SK-N-SH treated with all-trans-retinoic acid at 6 μM for 48 hours (cell line): ENCODE results near the gene GTF2B.

Experiments
- ATAC-seq: fragments of 200-7000 bp; cut with Tn5 transposase; 3 replicates; pipeline ENCODE4 v1.9.1; 2020; ENCODE audit warnings: mild to moderate bottlenecking, moderate library complexity
- ARNTL ChIP-seq: fragments of 450-650 bp; formaldehyde crosslinking; IDR thresholded peaks from 2 replicates; pipeline ENCODE4 v1.5.0; 2020; ENCODE audit warnings: low read depth, mild to moderate bottlenecking, moderate library complexity, borderline replicate concordance
- BACH2 ChIP-seq: fragments of 250-450 bp; sonication (Bioruptor Pico); IDR thresholded peaks from 2 replicates; pipeline ENCODE4 v1.9.0; 2021; ENCODE audit warnings: mild to moderate bottlenecking, borderline replicate concordance
- CSDC2 ChIP-seq: fragments of 250-450 bp; sonication (Bioruptor Pico); IDR thresholded peaks from 2 replicates; pipeline ENCODE4 v1.5.0; 2020; ENCODE audit warnings: mild to moderate bottlenecking, moderate library complexity
- ESRRG ChIP-seq: fragments of 250-450 bp; sonication (Bioruptor Pico); IDR thresholded peaks from 2 replicates; pipeline ENCODE4 v1.6.1; 2021; ENCODE audit warnings: mild to moderate bottlenecking
- GLIS3 ChIP-seq: fragments of 250-450 bp; sonication (Bioruptor Pico); IDR thresholded peaks from 2 replicates; pipeline ENCODE4 v1.5.0; 2020; ENCODE audit warnings: mild to moderate bottlenecking, moderate library complexity
- PPARA ChIP-seq: fragments of 250-450 bp; sonication (Bioruptor Pico); IDR thresholded peaks from 2 replicates; pipeline ENCODE4 v1.5.0; 2020; ENCODE audit warnings: mild to moderate bottlenecking, borderline replicate concordance
- RARB ChIP-seq: fragments of 250-450 bp; sonication (Bioruptor Pico); IDR thresholded peaks from 2 replicates; pipeline ENCODE4 v1.8.0; 2021; ENCODE audit warnings: mild to moderate bottlenecking, moderate library complexity
- SNAI2 ChIP-seq: fragments of 250-450 bp; sonication (Bioruptor Pico); IDR thresholded peaks from 2 replicates; pipeline ENCODE4 v1.5.0; 2020; ENCODE audit warnings: mild to moderate bottlenecking, moderate library complexity
- TCF4 ChIP-seq: fragments of 250-450 bp; sonication (Bioruptor Pico); IDR thresholded peaks from 2 replicates; pipeline ENCODE4 v1.8.0; 2021; ENCODE audit warnings: mild to moderate bottlenecking, moderate library complexity, borderline replicate concordance
- TOX ChIP-seq: fragments of 250-450 bp; sonication (Bioruptor Pico); IDR thresholded peaks from 2 replicates; pipeline ENCODE4 v1.8.0; 2021; ENCODE audit warnings: mild to moderate bottlenecking, moderate library complexity, borderline replicate concordance
- ZC3H10 ChIP-seq: fragments of 250-450 bp; sonication (Bioruptor Pico); IDR thresholded peaks from 2 replicates; pipeline ENCODE4 v1.5.1; 2021; ENCODE audit warnings: mild to moderate bottlenecking, moderate library complexity
- ZFP3 ChIP-seq: fragments of 250-450 bp; sonication (Bioruptor Pico); IDR thresholded peaks from 2 replicates; pipeline ENCODE4 v1.5.0; 2020; ENCODE audit warnings: mild to moderate bottlenecking, moderate library complexity
- ZFP30 ChIP-seq: fragments of 450-650 bp; formaldehyde crosslinking; IDR thresholded peaks from 2 replicates; pipeline ENCODE4 v1.5.0; 2022; ENCODE audit warnings: mild to moderate bottlenecking, moderate library complexity
- ZNF565 ChIP-seq: fragments of 450-650 bp; formaldehyde crosslinking; conservative IDR thresholded peaks from 2 replicates; pipeline ENCODE4 v1.5.0; 2020; ENCODE audit warnings: low read depth, mild to moderate bottlenecking, moderate library complexity
- ZNF70 ChIP-seq: fragments of 450-650 bp; formaldehyde crosslinking; IDR thresholded peaks from 2 replicates; pipeline ENCODE4 v1.5.0; 2020; ENCODE audit warnings: mild to moderate bottlenecking, moderate library complexity
- ZNF8 ChIP-seq: fragments of 450-650 bp; formaldehyde crosslinking; IDR thresholded peaks from 2 replicates; pipeline ENCODE4 v1.5.0; 2020; ENCODE audit warnings: mild to moderate bottlenecking, moderate library complexity
- TF ChIP-seq, protein P1 (sequence below): fragments of 250-450 bp; sonication (Bioruptor Pico); IDR thresholded peaks from 2 replicates; pipeline ENCODE4 v1.8.0; 2020; ENCODE audit warnings: mild to moderate bottlenecking, moderate library complexity, borderline replicate concordance
- TF ChIP-seq, protein P2 (sequence below): fragments of 250-450 bp; sonication (Bioruptor Pico); IDR thresholded peaks from 2 replicates; pipeline ENCODE4 v1.5.0; 2020; ENCODE audit warnings: mild to moderate bottlenecking, moderate library complexity
- TF ChIP-seq, protein P3 (sequence below): fragments of 250-450 bp; sonication (Bioruptor Pico); IDR thresholded peaks from 2 replicates; pipeline ENCODE4 v1.8.0; 2021; ENCODE audit warnings: low read depth, mild to moderate bottlenecking, moderate library complexity, borderline replicate concordance
- TF ChIP-seq, protein P4 (sequence below): fragments of 250-450 bp; sonication (Bioruptor Pico); IDR thresholded peaks from 2 replicates; pipeline ENCODE4 v1.5.1; 2020; ENCODE audit warnings: low read depth, mild to moderate bottlenecking, moderate library complexity

Gene GTF2B

DNA sequence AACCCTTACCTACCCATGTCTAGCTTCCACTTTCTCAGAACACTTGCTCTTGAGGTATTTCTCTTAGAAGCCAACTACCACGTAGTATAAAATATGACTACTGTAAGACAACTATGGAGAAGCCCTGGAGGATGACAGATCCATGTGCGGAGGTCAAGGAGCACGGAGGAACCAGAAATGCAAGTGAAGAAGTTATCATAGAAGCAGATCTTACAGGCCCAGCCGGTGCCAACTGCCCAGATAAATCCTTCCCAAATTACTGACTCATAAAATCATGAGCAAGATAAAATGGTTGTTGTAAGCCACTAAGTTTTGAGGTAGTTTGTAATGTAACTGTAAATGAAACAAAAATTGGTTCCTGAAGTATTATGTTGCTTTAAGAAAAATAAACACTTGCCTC lies 12.6 kb downstream of the GTF2B start:
- no peak; the same call in 1 of the 3 replicates for ATAC-seq

DNA sequence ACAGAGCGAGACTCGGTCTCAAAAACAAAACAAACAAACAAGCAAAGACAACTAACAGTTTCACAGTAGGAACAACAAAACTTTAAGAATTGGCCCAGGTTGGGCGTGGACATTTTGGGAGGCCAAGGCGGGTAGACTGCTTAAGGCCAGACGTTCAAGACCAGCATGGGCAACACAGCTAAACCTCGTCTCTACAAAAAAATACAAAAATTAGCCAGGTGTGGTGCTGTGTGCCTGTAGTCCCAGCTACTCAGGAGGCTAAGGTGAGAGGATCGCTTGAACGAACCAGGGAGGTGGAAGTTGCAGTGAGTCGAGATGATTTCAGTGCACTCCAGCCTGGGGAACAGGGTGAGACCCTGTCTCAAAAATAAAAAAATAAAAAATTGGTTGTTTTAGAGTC lies 13.5 kb downstream of the GTF2B start:
- ATAC-seq, result no peak
- TF ChIP-seq ESRRG (no peak), ZFP30 (no peak), ZC3H10 (CRISPR knock-in tag) (no peak), TOX (CRISPR knock-in tag) (no peak)
- TF ChIP-seq, protein P1, sequence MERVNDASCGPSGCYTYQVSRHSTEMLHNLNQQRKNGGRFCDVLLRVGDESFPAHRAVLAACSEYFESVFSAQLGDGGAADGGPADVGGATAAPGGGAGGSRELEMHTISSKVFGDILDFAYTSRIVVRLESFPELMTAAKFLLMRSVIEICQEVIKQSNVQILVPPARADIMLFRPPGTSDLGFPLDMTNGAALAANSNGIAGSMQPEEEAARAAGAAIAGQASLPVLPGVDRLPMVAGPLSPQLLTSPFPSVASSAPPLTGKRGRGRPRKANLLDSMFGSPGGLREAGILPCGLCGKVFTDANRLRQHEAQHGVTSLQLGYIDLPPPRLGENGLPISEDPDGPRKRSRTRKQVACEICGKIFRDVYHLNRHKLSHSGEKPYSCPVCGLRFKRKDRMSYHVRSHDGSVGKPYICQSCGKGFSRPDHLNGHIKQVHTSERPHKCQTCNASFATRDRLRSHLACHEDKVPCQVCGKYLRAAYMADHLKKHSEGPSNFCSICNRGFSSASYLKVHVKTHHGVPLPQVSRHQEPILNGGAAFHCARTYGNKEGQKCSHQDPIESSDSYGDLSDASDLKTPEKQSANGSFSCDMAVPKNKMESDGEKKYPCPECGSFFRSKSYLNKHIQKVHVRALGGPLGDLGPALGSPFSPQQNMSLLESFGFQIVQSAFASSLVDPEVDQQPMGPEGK (CRISPR knock-in tag), result no peak
- TF ChIP-seq, all 23 proteins: peak for 0

More for the DNA sequence above, 12.6 kb downstream of the GTF2B start:
- TF ChIP-seq, protein P2, sequence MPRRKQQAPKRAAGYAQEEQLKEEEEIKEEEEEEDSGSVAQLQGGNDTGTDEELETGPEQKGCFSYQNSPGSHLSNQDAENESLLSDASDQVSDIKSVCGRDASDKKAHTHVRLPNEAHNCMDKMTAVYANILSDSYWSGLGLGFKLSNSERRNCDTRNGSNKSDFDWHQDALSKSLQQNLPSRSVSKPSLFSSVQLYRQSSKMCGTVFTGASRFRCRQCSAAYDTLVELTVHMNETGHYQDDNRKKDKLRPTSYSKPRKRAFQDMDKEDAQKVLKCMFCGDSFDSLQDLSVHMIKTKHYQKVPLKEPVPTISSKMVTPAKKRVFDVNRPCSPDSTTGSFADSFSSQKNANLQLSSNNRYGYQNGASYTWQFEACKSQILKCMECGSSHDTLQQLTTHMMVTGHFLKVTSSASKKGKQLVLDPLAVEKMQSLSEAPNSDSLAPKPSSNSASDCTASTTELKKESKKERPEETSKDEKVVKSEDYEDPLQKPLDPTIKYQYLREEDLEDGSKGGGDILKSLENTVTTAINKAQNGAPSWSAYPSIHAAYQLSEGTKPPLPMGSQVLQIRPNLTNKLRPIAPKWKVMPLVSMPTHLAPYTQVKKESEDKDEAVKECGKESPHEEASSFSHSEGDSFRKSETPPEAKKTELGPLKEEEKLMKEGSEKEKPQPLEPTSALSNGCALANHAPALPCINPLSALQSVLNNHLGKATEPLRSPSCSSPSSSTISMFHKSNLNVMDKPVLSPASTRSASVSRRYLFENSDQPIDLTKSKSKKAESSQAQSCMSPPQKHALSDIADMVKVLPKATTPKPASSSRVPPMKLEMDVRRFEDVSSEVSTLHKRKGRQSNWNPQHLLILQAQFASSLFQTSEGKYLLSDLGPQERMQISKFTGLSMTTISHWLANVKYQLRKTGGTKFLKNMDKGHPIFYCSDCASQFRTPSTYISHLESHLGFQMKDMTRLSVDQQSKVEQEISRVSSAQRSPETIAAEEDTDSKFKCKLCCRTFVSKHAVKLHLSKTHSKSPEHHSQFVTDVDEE (CRISPR knock-in tag), result no peak
- TF ChIP-seq ARNTL (CRISPR knock-in tag) (no peak), ZNF565 (CRISPR knock-in tag) (no peak)
- TF ChIP-seq, protein P1 (CRISPR knock-in tag), result no peak

DNA sequence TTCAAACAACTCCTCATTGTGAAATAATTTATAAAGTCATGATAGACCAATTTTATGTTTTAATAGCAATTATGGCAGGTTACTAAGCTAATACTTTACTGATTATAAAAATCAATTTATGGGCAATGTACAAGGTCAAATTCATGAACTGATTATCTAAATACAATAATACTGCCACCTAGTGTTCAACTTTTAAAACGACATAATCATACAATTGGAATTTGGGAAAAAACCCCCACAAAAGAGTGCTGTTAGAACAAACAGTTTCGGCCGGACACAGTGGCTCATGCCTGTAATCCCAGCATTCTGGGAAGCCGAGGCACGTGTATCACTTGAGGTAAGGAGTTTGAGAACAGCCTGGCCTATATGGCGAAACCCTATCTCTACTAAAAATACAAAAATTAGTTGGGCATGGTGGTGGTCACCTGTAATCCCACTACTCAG lies 14.0 kb downstream of the GTF2B start:
- ATAC-seq, result peak; percentile 63
- no peak for TF ChIP-seq ZNF70
- TF ChIP-seq SNAI2 (CRISPR knock-in tag), result no peak
- no peak for TF ChIP-seq TCF4 (CRISPR knock-in tag)
- TF ChIP-seq RARB (CRISPR knock-in tag), result no peak
- no peak for TF ChIP-seq ESRRG

DNA sequence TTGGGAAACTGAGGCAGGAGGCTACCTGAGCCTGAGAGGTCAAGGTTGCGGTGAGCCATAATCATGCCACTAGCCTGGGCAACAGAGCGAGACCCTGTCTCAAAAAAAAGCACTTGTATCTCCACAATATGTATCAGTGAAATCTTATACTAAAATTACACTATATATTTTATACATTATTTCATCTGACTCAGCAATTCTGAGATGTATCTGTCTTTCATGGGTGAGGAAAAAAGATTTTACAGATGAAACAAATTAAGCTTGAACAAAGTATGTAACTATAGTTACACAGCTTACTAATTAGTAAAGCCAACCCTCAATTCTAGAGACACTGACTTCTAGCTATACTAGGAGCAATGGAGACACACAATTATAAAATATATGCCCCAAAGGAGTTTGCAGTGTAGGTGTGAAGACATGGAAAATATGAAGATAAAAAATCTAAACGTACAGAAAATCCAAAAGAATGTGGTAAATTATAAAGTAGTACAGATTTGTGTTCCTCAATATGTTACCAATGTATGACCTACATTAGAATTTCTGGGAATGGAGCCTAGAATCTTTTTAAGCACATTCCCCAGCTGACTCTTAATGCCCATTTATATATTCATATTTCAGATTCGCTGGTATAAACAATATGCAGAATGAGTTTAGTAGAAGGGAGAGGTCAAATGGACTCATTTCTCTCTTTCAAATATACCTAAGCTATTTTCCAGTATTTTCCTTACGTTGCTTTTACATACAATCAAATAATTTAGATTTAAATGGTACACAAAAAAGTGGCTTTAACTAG lies 14.6 kb downstream of the GTF2B start:
- TF ChIP-seq, protein P1 (CRISPR knock-in tag), result no peak
- no peak for TF ChIP-seq ESRRG
- TF ChIP-seq ZNF8 (CRISPR knock-in tag), result no peak
- TF ChIP-seq SNAI2 (CRISPR knock-in tag), result no peak
- no peak for TF ChIP-seq GLIS3 (CRISPR knock-in tag)
- TF ChIP-seq BACH2 (CRISPR knock-in tag), result no peak
- no peak for TF ChIP-seq ZNF70
- TF ChIP-seq, protein P3, sequence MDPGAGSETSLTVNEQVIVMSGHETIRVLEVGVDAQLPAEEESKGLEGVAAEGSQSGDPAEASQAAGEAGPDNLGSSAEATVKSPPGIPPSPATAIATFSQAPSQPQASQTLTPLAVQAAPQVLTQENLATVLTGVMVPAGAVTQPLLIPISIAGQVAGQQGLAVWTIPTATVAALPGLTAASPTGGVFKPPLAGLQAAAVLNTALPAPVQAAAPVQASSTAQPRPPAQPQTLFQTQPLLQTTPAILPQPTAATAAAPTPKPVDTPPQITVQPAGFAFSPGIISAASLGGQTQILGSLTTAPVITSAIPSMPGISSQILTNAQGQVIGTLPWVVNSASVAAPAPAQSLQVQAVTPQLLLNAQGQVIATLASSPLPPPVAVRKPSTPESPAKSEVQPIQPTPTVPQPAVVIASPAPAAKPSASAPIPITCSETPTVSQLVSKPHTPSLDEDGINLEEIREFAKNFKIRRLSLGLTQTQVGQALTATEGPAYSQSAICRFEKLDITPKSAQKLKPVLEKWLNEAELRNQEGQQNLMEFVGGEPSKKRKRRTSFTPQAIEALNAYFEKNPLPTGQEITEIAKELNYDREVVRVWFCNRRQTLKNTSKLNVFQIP, result no peak
- no peak for TF ChIP-seq ZFP3 (CRISPR knock-in tag)
- no peak for TF ChIP-seq TOX (CRISPR knock-in tag)
- TF ChIP-seq RARB (CRISPR knock-in tag), result no peak
- TF ChIP-seq PPARA (CRISPR knock-in tag), result no peak
- TF ChIP-seq CSDC2, result no peak
- TF ChIP-seq, protein P4, sequence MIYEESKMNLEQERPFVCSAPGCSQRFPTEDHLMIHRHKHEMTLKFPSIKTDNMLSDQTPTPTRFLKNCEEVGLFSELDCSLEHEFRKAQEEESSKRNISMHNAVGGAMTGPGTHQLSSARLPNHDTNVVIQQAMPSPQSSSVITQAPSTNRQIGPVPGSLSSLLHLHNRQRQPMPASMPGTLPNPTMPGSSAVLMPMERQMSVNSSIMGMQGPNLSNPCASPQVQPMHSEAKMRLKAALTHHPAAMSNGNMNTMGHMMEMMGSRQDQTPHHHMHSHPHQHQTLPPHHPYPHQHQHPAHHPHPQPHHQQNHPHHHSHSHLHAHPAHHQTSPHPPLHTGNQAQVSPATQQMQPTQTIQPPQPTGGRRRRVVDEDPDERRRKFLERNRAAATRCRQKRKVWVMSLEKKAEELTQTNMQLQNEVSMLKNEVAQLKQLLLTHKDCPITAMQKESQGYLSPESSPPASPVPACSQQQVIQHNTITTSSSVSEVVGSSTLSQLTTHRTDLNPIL (CRISPR knock-in tag), result no peak
- ATAC-seq, result no peak
